ENCODE results near the gene SPACA7. TPM values are rescaled to one million over a fixed set of nuclear protein-coding genes. Genes with fewer than 3 reads are reported as not detected.

Gene SPACA7
- total RNA-seq, 1 experiment from 2014 or later: not detected

GRCh38 chr13:112447761-112448603 lies 71.8 kb downstream of the SPACA7 start:
- DNase-seq (ENCODE audit: low read depth): no peak

GRCh38 chr13:112448621-112449544 lies 72.7 kb downstream of the SPACA7 start:
- DNase-seq (ENCODE audit: low read depth): no peak

- DNase-seq (ENCODE audit: low read depth): no peak
Observed at GRCh38 chr13:112449545-112449930, 73.4 kb downstream of the SPACA7 start.

GRCh38 chr13:112450118-112450903 lies 74.2 kb downstream of the SPACA7 start:
- DNase-seq (ENCODE audit: low read depth): no peak

GRCh38 chr13:112450904-112451240 lies 74.7 kb downstream of the SPACA7 start:
- no peak for DNase-seq (ENCODE audit: low read depth)

GRCh38 chr13:112451512-112452379 lies 75.6 kb downstream of the SPACA7 start:
- no peak for DNase-seq (ENCODE audit: low read depth)

GRCh38 chr13:112452380-112453206 lies 76.4 kb downstream of the SPACA7 start:
- no peak for DNase-seq (ENCODE audit: low read depth)

- DNase-seq (ENCODE audit: low read depth): no peak
Observed at GRCh38 chr13:112453207-112453829, 77.2 kb downstream of the SPACA7 start.

- no peak for DNase-seq (ENCODE audit: low read depth)
Observed at GRCh38 chr13:112453874-112454647, 77.9 kb downstream of the SPACA7 start.

- DNase-seq (ENCODE audit: low read depth): no peak
Observed at GRCh38 chr13:112454648-112455334, 78.6 kb downstream of the SPACA7 start.

GRCh38 chr13:112455476-112456059 lies 79.4 kb downstream of the SPACA7 start:
- DNase-seq (ENCODE audit: low read depth): no peak

GRCh38 chr13:112456138-112457056 lies 80.2 kb downstream of the SPACA7 start:
- no peak for DNase-seq (ENCODE audit: low read depth)

GRCh38 chr13:112457081-112457480 lies 80.9 kb downstream of the SPACA7 start:
- no peak for DNase-seq (ENCODE audit: low read depth)

- DNase-seq (ENCODE audit: low read depth): no peak
Observed at GRCh38 chr13:112457485-112457884, 81.3 kb downstream of the SPACA7 start.

- no peak for DNase-seq (ENCODE audit: low read depth)
Observed at GRCh38 chr13:112462408-112462807, 86.3 kb downstream of the SPACA7 start.

GRCh38 chr13:112464720-112465119 lies 88.6 kb downstream of the SPACA7 start:
- DNase-seq (ENCODE audit: low read depth): no peak

Data from M059J (cell line).